ENCODE data around the gene PCDHGA1. TPM values are rescaled to one million over a fixed set of nuclear protein-coding genes. Genes with fewer than 3 reads are reported as not detected.

The PCDHGA1 gene
- polyA plus RNA-seq, 1 donor from 2014 or later, result 0.19 TPM

DNA sequence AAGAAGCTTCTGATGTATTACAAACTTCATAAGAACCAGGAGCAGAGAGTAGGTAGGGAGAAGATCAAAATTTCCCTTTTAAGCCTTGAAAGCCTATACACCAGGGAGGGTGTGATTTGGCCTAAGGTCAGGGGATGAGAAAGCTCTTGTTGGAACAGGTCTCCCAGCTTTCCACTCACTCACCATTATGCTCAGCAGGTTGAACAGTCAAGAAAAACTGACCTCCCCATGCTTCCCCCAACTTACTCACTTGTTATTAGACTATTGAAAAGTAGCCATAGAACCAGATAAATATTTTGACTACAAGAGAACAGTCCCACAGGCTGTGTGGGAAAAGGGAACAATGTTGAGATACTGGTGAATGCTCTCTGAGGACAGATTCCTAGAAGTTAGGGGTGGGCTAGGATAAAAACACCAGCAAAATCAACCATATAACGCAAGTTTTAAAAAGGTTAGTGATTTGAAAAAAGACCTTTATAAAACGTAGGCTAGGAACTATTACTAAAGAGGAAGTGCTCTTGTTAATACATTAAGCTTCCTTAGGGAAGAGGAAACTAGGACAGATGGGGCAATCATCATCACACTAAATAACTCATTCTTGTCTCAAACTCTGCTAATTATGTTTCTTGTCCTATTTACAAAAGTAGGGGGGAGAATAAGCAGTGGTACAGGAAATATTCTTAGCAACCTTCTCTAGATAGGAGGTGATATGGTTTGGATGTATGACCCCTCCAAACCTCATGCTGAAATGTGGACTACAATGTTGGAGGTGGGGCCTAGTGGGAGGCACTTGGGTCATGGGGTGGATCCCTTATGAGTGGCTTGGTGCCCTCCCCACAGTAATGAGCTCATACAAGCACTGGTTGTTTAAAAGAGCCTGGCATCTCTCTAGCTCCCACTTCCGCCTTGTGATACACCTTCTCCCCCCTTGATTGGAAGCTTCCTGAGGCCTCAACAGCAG, 189.6 kb downstream of the PCDHGA1 start:
- H3K27ac ChIP-seq (ENCODE audit: low read length), result no peak overlapping the region
- no peaks in the 10 kb centered on the region for H4K20me1 ChIP-seq (ENCODE audit: insufficient read depth)
- no peaks in the 10 kb centered on the region for H3K9me2 ChIP-seq (ENCODE audit: insufficient read depth, low read length)
- no peaks in the 10 kb centered on the region for H3F3A ChIP-seq (ENCODE audit: insufficient read depth, low read length, poor library complexity, severe bottlenecking)
- H3K36me3 ChIP-seq (ENCODE audit: insufficient read depth, low read length), result peaks cover 11% of the 10 kb centered on the region
- no peaks in the 10 kb centered on the region for H3K9me3 ChIP-seq (ENCODE audit: low read length)
- H2AFZ ChIP-seq (ENCODE audit: low read depth, low read length), result no peak overlapping the region
- TF ChIP-seq TAF1 (IDR thresholded peaks at IDR 0.05; ENCODE audit: low read depth) (no peak), MXI1 (conservative IDR thresholded peaks at IDR 0.05; ENCODE audit: poor library complexity, severe bottlenecking) (no peak), SMC3 (conservative IDR thresholded peaks at IDR 0.05; ENCODE audit: poor library complexity) (no peak)
- TF ChIP-seq, protein P1, sequence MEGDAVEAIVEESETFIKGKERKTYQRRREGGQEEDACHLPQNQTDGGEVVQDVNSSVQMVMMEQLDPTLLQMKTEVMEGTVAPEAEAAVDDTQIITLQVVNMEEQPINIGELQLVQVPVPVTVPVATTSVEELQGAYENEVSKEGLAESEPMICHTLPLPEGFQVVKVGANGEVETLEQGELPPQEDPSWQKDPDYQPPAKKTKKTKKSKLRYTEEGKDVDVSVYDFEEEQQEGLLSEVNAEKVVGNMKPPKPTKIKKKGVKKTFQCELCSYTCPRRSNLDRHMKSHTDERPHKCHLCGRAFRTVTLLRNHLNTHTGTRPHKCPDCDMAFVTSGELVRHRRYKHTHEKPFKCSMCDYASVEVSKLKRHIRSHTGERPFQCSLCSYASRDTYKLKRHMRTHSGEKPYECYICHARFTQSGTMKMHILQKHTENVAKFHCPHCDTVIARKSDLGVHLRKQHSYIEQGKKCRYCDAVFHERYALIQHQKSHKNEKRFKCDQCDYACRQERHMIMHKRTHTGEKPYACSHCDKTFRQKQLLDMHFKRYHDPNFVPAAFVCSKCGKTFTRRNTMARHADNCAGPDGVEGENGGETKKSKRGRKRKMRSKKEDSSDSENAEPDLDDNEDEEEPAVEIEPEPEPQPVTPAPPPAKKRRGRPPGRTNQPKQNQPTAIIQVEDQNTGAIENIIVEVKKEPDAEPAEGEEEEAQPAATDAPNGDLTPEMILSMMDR (IDR thresholded peaks at IDR 0.05; ENCODE audit: poor library complexity, severe bottlenecking), result no peak
- H3K4me2 ChIP-seq (ENCODE audit: low read length), result no peak overlapping the region
- H3K9ac ChIP-seq (ENCODE audit: low read length), result no peak overlapping the region
- H3K27me3 ChIP-seq (ENCODE audit: insufficient read depth, low read depth, low read length), result no peaks in the 10 kb centered on the region
- no peaks in the 10 kb centered on the region for H3K79me2 ChIP-seq (replicated peaks; ENCODE audit: insufficient read depth, low read length)
- no peak overlapping the region for H3K4me3 ChIP-seq (ENCODE audit: low read length)

DNA sequence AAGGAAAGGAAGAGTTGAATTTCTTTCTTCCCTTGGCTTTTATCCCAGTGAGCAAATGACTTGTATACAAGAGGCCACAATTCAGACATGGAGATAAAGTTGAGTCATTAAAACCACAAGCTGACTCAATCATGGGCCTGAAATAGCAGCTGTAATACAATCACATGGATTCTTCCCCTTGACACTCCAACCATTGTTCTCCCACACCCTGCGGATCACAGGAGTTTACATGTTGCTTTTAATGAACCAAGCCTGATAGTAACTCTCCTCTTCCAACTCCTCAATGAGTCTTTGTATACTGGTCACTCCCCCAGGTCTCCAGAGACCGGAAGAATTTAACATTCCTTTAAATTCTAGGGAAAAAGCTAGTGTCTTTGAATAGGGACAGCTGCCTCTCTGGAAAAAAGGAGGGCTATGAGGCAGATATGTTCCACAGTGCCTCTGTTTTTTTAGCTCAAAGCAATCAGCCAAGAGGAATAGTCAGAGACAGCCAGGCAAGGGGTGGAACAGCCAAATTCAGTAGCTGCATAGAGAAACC, 191.0 kb downstream of the PCDHGA1 start:
- TF ChIP-seq MXI1 (conservative IDR thresholded peaks at IDR 0.05; ENCODE audit: poor library complexity, severe bottlenecking) (no peak), SMC3 (conservative IDR thresholded peaks at IDR 0.05; ENCODE audit: poor library complexity) (no peak), EP300 (conservative IDR thresholded peaks at IDR 0.05; ENCODE audit: poor library complexity, severe bottlenecking) (no peak), RAD21 (conservative IDR thresholded peaks at IDR 0.05) (no peak), EZH2 (IDR thresholded peaks at IDR 0.05; ENCODE audit: borderline replicate concordance, insufficient read depth, low read length, poor library complexity, severe bottlenecking) (no peak), TAF1 (IDR thresholded peaks at IDR 0.05; ENCODE audit: low read depth) (no peak), POLR2AphosphoS5 (IDR thresholded peaks at IDR 0.05) (no peak)
- TF ChIP-seq, protein P2, sequence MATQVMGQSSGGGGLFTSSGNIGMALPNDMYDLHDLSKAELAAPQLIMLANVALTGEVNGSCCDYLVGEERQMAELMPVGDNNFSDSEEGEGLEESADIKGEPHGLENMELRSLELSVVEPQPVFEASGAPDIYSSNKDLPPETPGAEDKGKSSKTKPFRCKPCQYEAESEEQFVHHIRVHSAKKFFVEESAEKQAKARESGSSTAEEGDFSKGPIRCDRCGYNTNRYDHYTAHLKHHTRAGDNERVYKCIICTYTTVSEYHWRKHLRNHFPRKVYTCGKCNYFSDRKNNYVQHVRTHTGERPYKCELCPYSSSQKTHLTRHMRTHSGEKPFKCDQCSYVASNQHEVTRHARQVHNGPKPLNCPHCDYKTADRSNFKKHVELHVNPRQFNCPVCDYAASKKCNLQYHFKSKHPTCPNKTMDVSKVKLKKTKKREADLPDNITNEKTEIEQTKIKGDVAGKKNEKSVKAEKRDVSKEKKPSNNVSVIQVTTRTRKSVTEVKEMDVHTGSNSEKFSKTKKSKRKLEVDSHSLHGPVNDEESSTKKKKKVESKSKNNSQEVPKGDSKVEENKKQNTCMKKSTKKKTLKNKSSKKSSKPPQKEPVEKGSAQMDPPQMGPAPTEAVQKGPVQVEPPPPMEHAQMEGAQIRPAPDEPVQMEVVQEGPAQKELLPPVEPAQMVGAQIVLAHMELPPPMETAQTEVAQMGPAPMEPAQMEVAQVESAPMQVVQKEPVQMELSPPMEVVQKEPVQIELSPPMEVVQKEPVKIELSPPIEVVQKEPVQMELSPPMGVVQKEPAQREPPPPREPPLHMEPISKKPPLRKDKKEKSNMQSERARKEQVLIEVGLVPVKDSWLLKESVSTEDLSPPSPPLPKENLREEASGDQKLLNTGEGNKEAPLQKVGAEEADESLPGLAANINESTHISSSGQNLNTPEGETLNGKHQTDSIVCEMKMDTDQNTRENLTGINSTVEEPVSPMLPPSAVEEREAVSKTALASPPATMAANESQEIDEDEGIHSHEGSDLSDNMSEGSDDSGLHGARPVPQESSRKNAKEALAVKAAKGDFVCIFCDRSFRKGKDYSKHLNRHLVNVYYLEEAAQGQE (IDR thresholded peaks at IDR 0.05; ENCODE audit: borderline replicate concordance), result no peak
- TF ChIP-seq, protein P1 (IDR thresholded peaks at IDR 0.05; ENCODE audit: poor library complexity, severe bottlenecking), result no peak
- Histone ChIP-seq H3K36me3 (ENCODE audit: insufficient read depth, low read length) (peaks cover 8% of the 10 kb centered on the region), H2AFZ (ENCODE audit: low read depth, low read length) (no peak overlapping the region), H3K9me3 (ENCODE audit: low read length) (no peaks in the 10 kb centered on the region), H3K9me2 (ENCODE audit: insufficient read depth, low read length) (no peaks in the 10 kb centered on the region), H3K4me3 (ENCODE audit: low read length) (no peak overlapping the region), H4K20me1 (ENCODE audit: insufficient read depth) (no peaks in the 10 kb centered on the region), H3K9ac (ENCODE audit: low read length) (no peak overlapping the region), H3K27ac (ENCODE audit: low read length) (no peak overlapping the region), H3K79me2 (replicated peaks; ENCODE audit: insufficient read depth, low read length) (no peaks in the 10 kb centered on the region), H3F3A (ENCODE audit: insufficient read depth, low read length, poor library complexity, severe bottlenecking) (no peaks in the 10 kb centered on the region), H3K27me3 (ENCODE audit: insufficient read depth, low read depth, low read length) (no peaks in the 10 kb centered on the region), H3K4me2 (ENCODE audit: low read length) (no peak overlapping the region)
